ENCODE results near the gene SORT1. TPM values are rescaled to one million over a fixed set of nuclear protein-coding genes. Genes with fewer than 3 reads are reported as not detected.

SORT1 gene
- total RNA-seq, 2 experiments from 2014 or later, result 10.8 to 14.0 TPM

GRCh38 chr1:109268431-109269211 lies 129.1 kb downstream of the SORT1 start:
- ATAC-seq (no peak), DNase-seq (no peak)
- no peak overlapping the region for H3K27ac Mint-ChIP-seq
- no peaks in the 10 kb centered on the region for H3K27me3 Mint-ChIP-seq (ENCODE audit: low read depth)
- CTCF ChIA-PET, result interaction anchor here (0.9 to 1.7 kb wide), 3 partner anchors 8 to 264 kb away, joined by 3 to 7 read pairs (median 4); no protein-coding TSS in a partner anchor
- H3K4me3 Mint-ChIP-seq, result no peak overlapping the region
- H3K4me1 Mint-ChIP-seq (ENCODE audit: low read depth), result peaks cover 3% of the 10 kb centered on the region
- no peaks in the 10 kb centered on the region for H3K9me3 Mint-ChIP-seq (ENCODE audit: insufficient read depth)
- no peaks in the 10 kb centered on the region for H3K36me3 Mint-ChIP-seq (ENCODE audit: low read depth)
- POLR2A ChIA-PET, result no interaction called here

GRCh38 chr1:109267743-109268300 lies 129.9 kb downstream of the SORT1 start:
- ATAC-seq, result no peak
- Mint-ChIP-seq H3K27me3 (ENCODE audit: low read depth) (no peaks in the 10 kb centered on the region), H3K36me3 (ENCODE audit: low read depth) (no peaks in the 10 kb centered on the region), H3K27ac (no peak overlapping the region), H3K9me3 (ENCODE audit: insufficient read depth) (no peaks in the 10 kb centered on the region), H3K4me3 (no peak overlapping the region), H3K4me1 (ENCODE audit: low read depth) (peaks cover 4% of the 10 kb centered on the region)
- DNase-seq, result no peak
- ChIA-PET CTCF (interaction anchor here (1.5 to 1.7 kb wide), 2 partner anchors 9 to 132 kb away, joined by 4 to 7 read pairs; no protein-coding TSS in a partner anchor), POLR2A (no interaction called here)

GRCh38 chr1:109266965-109267364 lies 130.8 kb downstream of the SORT1 start:
- CTCF ChIA-PET, result interaction anchor here (0.7 kb wide), 1 partner anchor 142 kb away, joined by 3 read pairs; no protein-coding TSS in a partner anchor
- POLR2A ChIA-PET, result no interaction called here
- Mint-ChIP-seq H3K4me3 (no peak overlapping the region), H3K36me3 (ENCODE audit: low read depth) (no peaks in the 10 kb centered on the region), H3K4me1 (ENCODE audit: low read depth) (peaks cover 4% of the 10 kb centered on the region), H3K27me3 (ENCODE audit: low read depth) (no peaks in the 10 kb centered on the region), H3K27ac (no peak overlapping the region), H3K9me3 (ENCODE audit: insufficient read depth) (no peaks in the 10 kb centered on the region)
- ATAC-seq (no peak), DNase-seq (no peak)

- ATAC-seq (no peak), DNase-seq (no peak)
- no peak overlapping the region for H3K27ac Mint-ChIP-seq
- no peaks in the 10 kb centered on the region for H3K9me3 Mint-ChIP-seq (ENCODE audit: insufficient read depth)
- POLR2A ChIA-PET, result no interaction called here
- H3K4me1 Mint-ChIP-seq (ENCODE audit: low read depth), result peaks cover 4% of the 10 kb centered on the region
- H3K4me3 Mint-ChIP-seq, result no peak overlapping the region
- no peaks in the 10 kb centered on the region for H3K27me3 Mint-ChIP-seq (ENCODE audit: low read depth)
- CTCF ChIA-PET, result interaction anchor here (1.5 to 4.3 kb wide), 4 partner anchors 11 to 267 kb away, joined by 6 to 51 read pairs (median 8); partner anchors contain the start of genes PSRC1 and SORT1
- no peaks in the 10 kb centered on the region for H3K36me3 Mint-ChIP-seq (ENCODE audit: low read depth)
Measured at GRCh38 chr1:109265741-109266330, 131.9 kb downstream of the SORT1 start.

GRCh38 chr1:109265016-109265415 lies 132.7 kb downstream of the SORT1 start:
- POLR2A ChIA-PET, result no interaction called here
- no peaks in the 10 kb centered on the region for H3K27me3 Mint-ChIP-seq (ENCODE audit: low read depth)
- no peak overlapping the region for H3K27ac Mint-ChIP-seq
- H3K4me1 Mint-ChIP-seq (ENCODE audit: low read depth), result peaks cover 4% of the 10 kb centered on the region
- DNase-seq (no peak), ATAC-seq (no peak)
- CTCF ChIA-PET, result interaction anchor here (1.1 to 4.3 kb wide), 7 partner anchors 12 to 267 kb away, joined by 3 to 51 read pairs (median 7); partner anchors contain the start of genes PSRC1 and SORT1
- H3K4me3 Mint-ChIP-seq, result no peak overlapping the region
- no peaks in the 10 kb centered on the region for H3K36me3 Mint-ChIP-seq (ENCODE audit: low read depth)
- no peaks in the 10 kb centered on the region for H3K9me3 Mint-ChIP-seq (ENCODE audit: insufficient read depth)

- Mint-ChIP-seq H3K27me3 (ENCODE audit: low read depth) (no peaks in the 10 kb centered on the region), H3K4me1 (ENCODE audit: low read depth) (peaks cover 4% of the 10 kb centered on the region), H3K9me3 (ENCODE audit: insufficient read depth) (no peaks in the 10 kb centered on the region), H3K4me3 (no peak overlapping the region), H3K36me3 (ENCODE audit: low read depth) (no peaks in the 10 kb centered on the region), H3K27ac (no peak overlapping the region)
- ChIA-PET CTCF (interaction anchor here (0.5 to 4.3 kb wide), 13 partner anchors 13 to 268 kb away, joined by 3 to 51 read pairs (median 4); partner anchors contain the start of genes PSRC1 and SORT1), POLR2A (no interaction called here)
- DNase-seq (no peak), ATAC-seq (no peak)
Measured at GRCh38 chr1:109264379-109264755, 133.4 kb downstream of the SORT1 start.

GRCh38 chr1:109263597-109264378 lies 133.9 kb downstream of the SORT1 start:
- peaks cover 4% of the 10 kb centered on the region for H3K4me1 Mint-ChIP-seq (ENCODE audit: low read depth)
- H3K27ac Mint-ChIP-seq, result peak overlapping the region; percentile 39
- peak; percentile 93 for ATAC-seq

GRCh38 chr1:109263234-109263596 lies 134.5 kb downstream of the SORT1 start:
- Mint-ChIP-seq H3K36me3 (ENCODE audit: low read depth) (no peaks in the 10 kb centered on the region), H3K27ac (peak overlapping the region; percentile 39), H3K9me3 (ENCODE audit: insufficient read depth) (no peaks in the 10 kb centered on the region), H3K4me1 (ENCODE audit: low read depth) (peaks cover 4% of the 10 kb centered on the region), H3K4me3 (no peak overlapping the region), H3K27me3 (ENCODE audit: low read depth) (no peaks in the 10 kb centered on the region)
- ATAC-seq (peak; percentile 25), DNase-seq (no peak)
- POLR2A ChIA-PET, result interaction anchor here (0.6 kb wide), 1 partner anchor 59 kb away, joined by 5 read pairs; no protein-coding TSS in a partner anchor
- CTCF ChIA-PET, result interaction anchor here (1.0 to 4.3 kb wide), 5 partner anchors 14 to 269 kb away, joined by 6 to 51 read pairs (median 7); partner anchors contain the start of genes PSRC1 and SORT1

More at GRCh38 chr1:109263597-109264378, 133.9 kb downstream of the SORT1 start:
- Mint-ChIP-seq H3K4me3 (no peak overlapping the region), H3K9me3 (ENCODE audit: insufficient read depth) (no peaks in the 10 kb centered on the region), H3K27me3 (ENCODE audit: low read depth) (no peaks in the 10 kb centered on the region), H3K36me3 (ENCODE audit: low read depth) (no peaks in the 10 kb centered on the region)
- ChIA-PET POLR2A (no interaction called here), CTCF (interaction anchor here (0.5 to 4.3 kb wide), 14 partner anchors 13 to 269 kb away, joined by 3 to 51 read pairs (median 4); partner anchors contain the start of genes PSRC1 and SORT1)
- peak; percentile 86 for DNase-seq

- Mint-ChIP-seq H3K36me3 (ENCODE audit: low read depth) (no peaks in the 10 kb centered on the region), H3K27me3 (ENCODE audit: low read depth) (no peaks in the 10 kb centered on the region), H3K9me3 (ENCODE audit: insufficient read depth) (no peaks in the 10 kb centered on the region), H3K4me3 (no peak overlapping the region), H3K4me1 (ENCODE audit: low read depth) (peaks cover 8% of the 10 kb centered on the region), H3K27ac (no peak overlapping the region)
- ATAC-seq (no peak), DNase-seq (no peak)
- ChIA-PET CTCF (interaction anchor here (0.6 to 4.3 kb wide), 5 partner anchors 15 to 1376 kb away, joined by 3 to 51 read pairs (median 6); partner anchors contain the start of genes PSRC1 and SORT1), POLR2A (interaction anchor here (0.6 kb wide), 1 partner anchor 60 kb away, joined by 5 read pairs; no protein-coding TSS in a partner anchor)
Measured at GRCh38 chr1:109262231-109263055, 135.3 kb downstream of the SORT1 start.

GRCh38 chr1:109261578-109261977 lies 136.1 kb downstream of the SORT1 start:
- no peaks in the 10 kb centered on the region for H3K9me3 Mint-ChIP-seq (ENCODE audit: insufficient read depth)
- H3K27ac Mint-ChIP-seq, result no peak overlapping the region
- H3K4me3 Mint-ChIP-seq, result no peak overlapping the region
- ATAC-seq, result no peak
- no peaks in the 10 kb centered on the region for H3K36me3 Mint-ChIP-seq (ENCODE audit: low read depth)
- H3K27me3 Mint-ChIP-seq (ENCODE audit: low read depth), result no peaks in the 10 kb centered on the region
- ChIA-PET POLR2A (no interaction called here), CTCF (interaction anchor here (0.6 to 1.1 kb wide), 2 partner anchors 138 to 1376 kb away, joined by 3 read pairs; no protein-coding TSS in a partner anchor)
- peaks cover 5% of the 10 kb centered on the region for H3K4me1 Mint-ChIP-seq (ENCODE audit: low read depth)
- DNase-seq, result no peak

Data from activated CD8-positive, alpha-beta T cell treated with anti-CD3 and anti-CD28 coated beads, Interleukin-2, amount 10 ng/mL, durations not matched to agents 7 days and 5 days (primary cell).